Endothelial cell of umbilical vein (primary cell): ENCODE results near the gene LRP1. TPM values are rescaled to one million over a fixed set of nuclear protein-coding genes. Genes with fewer than 3 reads are reported as not detected.

Source experiments
- BruUV-seq: library from RNA; stranded (reverse); fragments of 400-500 nt; replicated peaks from 2 replicates; lab custom pipeline; 2021; lab: Mats Ljungman, UMichigan
- CTCF ChIA-PET: fragments of 300-600, 350-600 bp; sonication (Branson Sonifier 250); formaldehyde crosslinking; loops from one replicate; lab custom pipeline; 2021; ENCODE audit warnings: antibody characterized with exemption, inconsistent platforms; lab: Charles Lee
- POLR2A ChIA-PET: fragments of 300-600, 350-600 bp; sonication (Branson Sonifier 250); formaldehyde crosslinking; loops from one replicate; lab custom pipeline; 2021; ENCODE audit warnings: antibody characterized with exemption, inconsistent platforms; lab: Charles Lee
- DNase-seq: peaks from one replicate; pipeline ENCODE4 v3.0.0-alpha.2; 2011; ENCODE audit warnings: low read depth, low spot score
- FAIRE-seq: peaks from 2 replicates; lab custom pipeline; 2011; peaks lifted over from hg19 to GRCh38; lab: Jason Lieb, UNC
- H2AFZ ChIP-seq: 2 replicates; pipeline ENCODE4 v1.6.0; 2012; ENCODE audit warnings: low read depth, low read length, control low read depth, inconsistent platforms
- H3K27ac ChIP-seq: 2 replicates; pipeline ENCODE4 v1.5.1; 2011; ENCODE audit warnings: low read depth, mild to moderate bottlenecking, control low read depth, low read length, moderate library complexity; ENCODE audit not compliant: insufficient read depth
- H3K27me3 ChIP-seq, 2 experiments: 2 replicates each; pipeline versions ENCODE4 v1.6.0 to v1.6.1; 2011; ENCODE audit warnings: low read length in 2 of 2, mixed read lengths in 1 of 2; ENCODE audit not compliant: control insufficient read depth in 2 of 2, insufficient read depth in 2 of 2
- H3K36me3 ChIP-seq, 2 experiments: 2 replicates in 1 of 2; 3 replicates in 1 of 2; pipeline ENCODE4 v1.5.1; 2011; ENCODE audit warnings: low read length in 2 of 2, mild to moderate bottlenecking in 1 of 2, moderate library complexity in 1 of 2; ENCODE audit not compliant: control insufficient read depth in 2 of 2, insufficient read depth in 2 of 2; ENCODE audit errors: extremely low read depth in 1 of 2
- H3K4me1 ChIP-seq: 3 replicates; pipeline ENCODE4 v1.5.1; 2011; ENCODE audit warnings: mild to moderate bottlenecking, low read length; ENCODE audit not compliant: control insufficient read depth, insufficient read depth; ENCODE audit errors: extremely low read depth
- H3K4me2 ChIP-seq: 2 replicates; pipeline ENCODE4 v1.6.1; 2011; ENCODE audit warnings: low read length, control low read depth, mixed read lengths; ENCODE audit not compliant: insufficient read depth
- H3K4me3 ChIP-seq, 3 experiments: fragments of 200-600 bp in 1 of 3; sonication (generic), shearing (Covaris generic) in 1 of 3; replicated peaks in 1 of 3; 2 replicates each; pipeline ENCODE4 v1.5.1; 2011 to 2016; ENCODE audit warnings: control low read depth in 3 of 3, low read length in 3 of 3, mild to moderate bottlenecking in 2 of 3, inconsistent platforms in 1 of 3, low read depth in 1 of 3, moderate library complexity in 1 of 3; ENCODE audit not compliant: insufficient read depth in 1 of 3
- H3K79me2 ChIP-seq: 2 replicates; pipeline ENCODE4 v1.6.0; 2012; ENCODE audit warnings: low read length, inconsistent platforms; ENCODE audit not compliant: control insufficient read depth, insufficient read depth
- H3K9ac ChIP-seq: replicated peaks from 2 replicates; pipeline ENCODE3; 2011; ENCODE audit warnings: low read length, control low read depth; ENCODE audit not compliant: insufficient read depth; ENCODE audit errors: extremely low read depth
- H3K9me1 ChIP-seq: replicated peaks from 3 replicates; pipeline ENCODE4 v1.6.0; 2011; ENCODE audit warnings: mild to moderate bottlenecking, low read length; ENCODE audit not compliant: control insufficient read depth, insufficient read depth; ENCODE audit errors: extremely low read depth
- H3K9me3 ChIP-seq: replicated peaks from 2 replicates; pipeline ENCODE4 v1.5.1; 2012; ENCODE audit warnings: low read length, inconsistent platforms; ENCODE audit not compliant: control insufficient read depth, insufficient read depth
- H4K20me1 ChIP-seq: replicated peaks from 2 replicates; pipeline ENCODE3; 2011; ENCODE audit warnings: mild to moderate bottlenecking, low read length; ENCODE audit not compliant: control insufficient read depth, insufficient read depth; ENCODE audit errors: extremely low read depth
- CTCF ChIP-seq, 2 donors: IDR thresholded peaks; 1 replicate in 1 of 2; 2 replicates in 1 of 2; pipeline ENCODE4 v1.5.1; 2011; ENCODE audit warnings: low read length in 2 of 2, mild to moderate bottlenecking in 2 of 2, moderate library complexity in 2 of 2, control low read depth in 1 of 2, inconsistent platforms in 1 of 2, low read depth in 1 of 2; ENCODE audit not compliant: insufficient read depth in 1 of 2; ENCODE audit errors: extremely low read depth in 1 of 2
- EZH2 ChIP-seq: IDR thresholded peaks from 2 replicates; pipeline ENCODE4 v1.6.1; 2012; ENCODE audit warnings: borderline replicate concordance, low read depth, mild to moderate bottlenecking, moderate library complexity, low read length, inconsistent platforms; ENCODE audit not compliant: severe bottlenecking
- FOS ChIP-seq: IDR thresholded peaks from 2 replicates; pipeline ENCODE4 v1.6.1; 2011; ENCODE audit warnings: mild to moderate bottlenecking, low read length, moderate library complexity, borderline replicate concordance; ENCODE audit not compliant: insufficient read depth
- GATA2 ChIP-seq: IDR thresholded peaks from 2 replicates; pipeline ENCODE4 v1.7.0; 2011; ENCODE audit warnings: low read depth, mild to moderate bottlenecking, moderate library complexity, mixed read lengths, low read length; ENCODE audit not compliant: insufficient read length, insufficient read depth
- JUN ChIP-seq: IDR thresholded peaks from 2 replicates; pipeline ENCODE4 v1.6.1; 2011; ENCODE audit warnings: borderline replicate concordance, low read depth; ENCODE audit not compliant: insufficient read length, insufficient read depth
- MAX ChIP-seq: IDR thresholded peaks from 2 replicates; pipeline ENCODE4 v1.6.1; 2011; ENCODE audit not compliant: insufficient read depth, insufficient read length
- MYC ChIP-seq: IDR thresholded peaks from one replicate; pipeline ENCODE4 v1.6.1; 2011; ENCODE audit warnings: mild to moderate bottlenecking, low read depth, low read length
- POLR2A ChIP-seq: IDR thresholded peaks from 2 replicates; pipeline ENCODE4 v1.6.1; 2012; ENCODE audit warnings: low read depth, mild to moderate bottlenecking, control low read depth, low read length
- POLR2AphosphoS5 ChIP-seq: IDR thresholded peaks from 2 replicates; pipeline ENCODE4 v1.6.1; 2012; ENCODE audit warnings: low read depth, mild to moderate bottlenecking, control low read depth, low read length, moderate library complexity; ENCODE audit not compliant: insufficient read depth
- dilution Hi-C: fragments of 300-500 bp; cut with MboI; formaldehyde crosslinking; loops from one replicate; pipeline ENCODE4 v1.15.0; 2019; ENCODE audit warnings: low sequenced_read_pairs; ENCODE audit not compliant: extremely low pct_ligation_motif_present
- intact Hi-C: fragments of 100-400 bp; cut with micrococcal nuclease; formaldehyde crosslinking; loops from one replicate; pipeline ENCODE4 v1.10.0; 2022
- polyA plus RNA-seq, 4 experiments: library from polyadenylated mRNA; depleted of rRNA in 3 of 4; stranded (reverse) in 3 of 4; unstranded in 1 of 4; fragments of >200 nt; gene quantifications; 2 replicates each; pipeline versions ENCODE4 v1.2.1 to v1.2.3, GENCODE V29; 2011 to 2012; ENCODE audit warnings: missing spikeins in 1 of 4
- total RNA-seq: library from RNA; stranded (reverse); gene quantifications from 2 replicates; pipeline ENCODE4 v1.2.3, GENCODE V29; 2021

LRP1 gene
- total and polyA plus RNA-seq, 2 donors (not counting 3 experiments of a cell fraction or from before 2014, with no cell fraction given), result 1.6 to 4.6 TPM

GRCh38 chr12:57212701-57213057 lies 84.4 kb downstream of the LRP1 start:
- TF ChIP-seq FOS, result no peak
- TF ChIP-seq POLR2AphosphoS5, result no peak
- no peak for TF ChIP-seq CTCF (IDR thresholded peaks at IDR 0.05; ENCODE audit: extremely low read depth in 1 of 2, insufficient read depth in 1 of 2, low read depth in 1 of 2, low read length in 2 of 2)
- no peak for TF ChIP-seq GATA2
- no peak for TF ChIP-seq EZH2
- no peak for TF ChIP-seq MYC
- no peak for TF ChIP-seq JUN
- TF ChIP-seq POLR2A, result no peak
- no peak for TF ChIP-seq MAX
- Histone ChIP-seq H3K27me3 (peaks cover 31 to 37% of the 10 kb centered on the region in 2 experiments), H3K36me3 (no peaks in the 10 kb centered on the region), H3K79me2 (no peaks in the 10 kb centered on the region), H3K4me1 (peaks cover 2% of the 10 kb centered on the region), H3K9ac (no peak overlapping the region), H3K9me3 (no peaks in the 10 kb centered on the region), H3K4me3 (no peak overlapping the region), H4K20me1 (no peaks in the 10 kb centered on the region), H3K9me1 (no peaks in the 10 kb centered on the region), H2AFZ (no peak overlapping the region), H3K4me2 (no peak overlapping the region), H3K27ac (no peak overlapping the region)
- BruUV-seq, result no TSS peak
- intact Hi-C loops (loop anchor here (1.0 kb wide), 2 partner anchors 31 to 241 kb away; no protein-coding TSS in a partner anchor), dilution Hi-C loops (no loop called here)
- CTCF ChIA-PET, result interaction anchor here (0.6 to 4.7 kb wide), 18 partner anchors 9 to 240 kb away, joined by 3 to 214 read pairs (median 5); partner anchors contain the start of genes LRP1, SHMT2 and STAC3
- FAIRE-seq, result no peak
- POLR2A ChIA-PET, result interaction anchor here (1.0 kb wide), 1 partner anchor 17 kb away, joined by 11 read pairs; the partner anchor contains the start of gene SHMT2
- DNase-seq, result no peak
